ENCODE measurements around the gene R3HDM2.
A peak's percentile ranks its signal among the peaks of the same experiment; 100 is the strongest.

R3HDM2 gene

DNA sequence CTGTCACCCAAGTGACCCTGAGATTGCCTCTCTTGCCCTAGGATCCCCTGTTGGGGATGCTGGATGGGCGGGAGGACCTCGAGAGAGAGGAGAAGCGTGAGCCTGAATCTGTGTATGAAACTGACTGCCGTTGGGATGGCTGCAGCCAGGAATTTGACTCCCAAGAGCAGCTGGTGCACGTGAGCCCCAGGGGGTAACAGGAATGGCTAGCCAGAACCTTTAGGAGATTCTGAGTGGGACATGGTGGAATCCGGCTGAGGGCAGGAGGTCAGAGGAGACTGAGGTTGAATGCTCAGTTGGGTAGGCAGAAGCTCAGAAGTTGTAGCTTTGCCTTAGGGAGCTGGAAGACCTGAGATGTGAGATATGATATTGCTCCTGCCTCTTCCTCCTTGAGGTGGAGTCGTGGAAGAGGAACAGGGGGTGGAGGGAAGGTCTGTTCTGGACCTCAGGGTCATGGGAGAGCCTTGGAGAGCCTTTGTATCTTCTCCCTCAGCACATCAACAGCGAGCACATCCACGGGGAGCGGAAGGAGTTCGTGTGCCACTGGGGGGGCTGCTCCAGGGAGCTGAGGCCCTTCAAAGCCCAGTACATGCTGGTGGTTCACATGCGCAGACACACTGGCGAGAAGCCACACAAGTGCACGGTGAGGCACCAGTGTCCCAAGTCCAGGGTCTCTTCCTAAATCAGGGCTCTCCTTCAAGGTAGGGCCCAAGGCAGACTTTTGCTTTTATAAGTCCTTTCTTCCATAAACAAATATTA, 35.1 kb upstream of the R3HDM2 start:
- DNase-seq, result no peak

- DNase-seq, result no peak
Measured at GRCh38 chr12:57465030-57465746, 34.3 kb upstream of the R3HDM2 start.

- DNase-seq, result no peak
Measured at GRCh38 chr12:57464569-57464968, 33.7 kb upstream of the R3HDM2 start.

DNA sequence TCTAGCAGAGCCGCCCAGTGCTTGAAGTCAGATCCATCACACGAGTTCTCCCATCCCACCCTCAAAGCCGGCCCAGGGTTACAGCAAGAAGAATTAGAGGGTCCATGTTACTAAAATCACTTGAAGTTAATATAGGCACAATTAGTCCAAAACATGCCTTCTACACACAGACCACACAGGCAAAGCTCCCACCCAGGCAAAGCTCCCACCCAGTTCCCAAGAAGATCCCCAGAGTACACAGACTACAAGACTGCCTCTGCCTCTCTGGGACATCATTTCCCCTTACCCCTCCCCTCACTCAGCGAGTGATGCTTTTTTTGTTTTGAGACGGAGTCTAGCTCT, 32.0 kb upstream of the R3HDM2 start:
- DNase-seq, result no peak

GRCh38 chr12:57462251-57462911, 31.5 kb upstream of the R3HDM2 start:
- DNase-seq, result peak; percentile 98

DNA sequence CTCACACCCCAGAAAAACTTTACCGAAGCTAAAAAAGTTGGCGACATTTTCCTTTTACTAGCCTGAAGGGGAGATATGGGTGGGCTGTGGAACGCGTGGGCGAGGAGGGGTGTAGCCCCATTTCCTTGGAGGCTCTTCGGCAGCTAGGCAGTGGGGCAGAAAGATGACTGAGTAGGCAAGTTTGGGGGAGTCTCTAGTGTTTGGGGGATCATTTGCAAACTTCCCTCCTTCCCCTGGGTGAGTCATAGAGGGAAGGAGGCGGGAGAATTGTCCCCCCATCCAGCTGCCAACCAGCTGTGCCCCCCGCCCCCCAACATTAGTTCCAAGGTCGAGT, 31.0 kb upstream of the R3HDM2 start:
- DNase-seq, result peak; percentile 84

DNA sequence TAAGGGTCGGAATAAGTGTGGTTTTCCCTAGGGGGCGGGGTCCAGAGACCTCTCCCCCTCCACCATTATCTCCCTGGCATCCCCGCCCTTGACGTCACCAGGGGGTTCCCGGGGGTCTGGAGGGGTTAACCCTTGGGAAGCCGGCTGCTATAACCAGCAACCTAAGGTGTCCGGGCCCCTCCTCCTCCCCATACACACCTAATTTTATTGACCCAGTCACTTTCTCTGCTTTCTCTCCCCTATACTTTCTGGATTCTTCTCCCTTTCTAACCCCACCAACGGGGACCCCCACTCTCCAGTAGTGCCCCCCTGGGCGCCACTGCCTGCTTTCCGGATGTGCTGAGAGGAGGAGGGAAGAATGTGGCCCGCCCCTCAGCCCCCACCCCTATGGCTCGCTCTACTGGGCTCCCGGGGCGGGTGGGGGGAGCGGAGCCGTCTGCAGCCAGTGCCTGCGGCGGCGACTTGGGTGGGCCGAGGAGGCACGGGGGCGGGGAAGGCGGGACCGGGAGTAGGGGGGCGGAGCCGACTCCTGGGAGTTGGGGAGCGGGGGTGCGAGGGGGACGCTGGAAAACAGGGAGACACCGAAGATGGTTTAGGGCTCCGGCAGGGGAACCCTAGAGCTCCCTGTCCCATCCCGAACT, 30.6 kb upstream of the R3HDM2 start:
- peak; percentile 90 for DNase-seq

GRCh38 chr12:57460841-57461275, 30.0 kb upstream of the R3HDM2 start:
- no peak for DNase-seq

DNA sequence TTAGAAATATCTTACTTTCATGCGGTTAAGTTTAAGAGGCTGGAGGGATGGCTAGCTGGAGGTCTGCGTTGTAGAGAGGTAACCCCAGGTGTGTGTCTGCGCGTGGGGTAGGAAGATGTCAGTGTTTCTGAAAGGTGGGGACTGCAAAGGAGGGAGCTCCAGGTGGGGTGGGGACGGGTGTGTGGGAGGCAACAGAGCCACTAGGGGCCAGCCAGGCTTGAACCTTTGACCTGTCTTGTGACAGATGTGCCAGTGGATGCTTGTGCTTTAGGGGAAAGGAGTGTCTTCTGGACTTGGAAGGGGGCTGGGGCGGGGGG, 29.6 kb upstream of the R3HDM2 start:
- DNase-seq, result no peak

DNA sequence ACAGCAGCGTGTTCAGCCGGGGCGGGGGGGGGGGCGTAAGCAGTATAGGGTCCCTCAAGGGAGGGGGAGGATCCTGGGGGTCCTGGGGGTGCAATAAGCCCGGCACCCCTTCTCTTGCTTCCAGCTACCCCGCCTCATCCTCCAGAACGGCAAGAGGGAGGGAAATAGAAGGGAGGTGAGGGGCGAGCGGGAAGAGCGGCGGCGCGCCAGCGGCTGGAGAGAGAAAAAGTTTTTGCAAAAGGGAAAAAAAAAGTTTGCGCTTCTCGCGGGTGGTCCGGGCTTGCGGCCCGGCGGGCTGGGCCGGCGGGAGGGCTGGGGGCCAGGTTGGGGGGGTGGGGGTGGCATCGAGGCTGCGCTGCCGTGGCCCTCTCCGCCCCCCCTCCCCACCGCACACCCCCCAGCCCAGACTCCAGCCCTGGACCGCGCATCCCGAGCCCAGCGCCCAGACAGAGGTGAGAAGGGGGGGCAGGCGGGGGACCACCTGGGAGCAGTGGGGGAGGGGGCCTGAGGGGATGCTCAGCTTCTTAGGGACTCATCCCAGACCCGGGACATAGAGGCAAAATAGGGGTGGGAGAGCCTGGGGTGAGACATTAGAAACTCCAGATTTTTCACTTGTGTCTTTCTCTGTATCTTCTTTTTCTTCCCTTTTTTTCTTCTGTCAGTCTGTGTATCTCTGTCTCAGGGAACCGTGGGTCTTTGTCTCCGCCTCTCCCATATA, 29.1 kb upstream of the R3HDM2 start, which contains the start of gene GLI1:
TSS of gene GLI1 (plus strand) at position 36 of the 718 bp plus-strand sequence. CDS start 3,907 bp downstream, outside the sequence.
- DNase-seq, result peak; percentile 63

- peak; percentile 99 for DNase-seq
Measured at GRCh38 chr12:57459055-57459749, 28.4 kb upstream of the R3HDM2 start.

- DNase-seq, result no peak
Measured at GRCh38 chr12:57458665-57459054, 27.8 kb upstream of the R3HDM2 start.

- no peak for DNase-seq
Measured at GRCh38 chr12:57456737-57457490, 26.1 kb upstream of the R3HDM2 start.

DNA sequence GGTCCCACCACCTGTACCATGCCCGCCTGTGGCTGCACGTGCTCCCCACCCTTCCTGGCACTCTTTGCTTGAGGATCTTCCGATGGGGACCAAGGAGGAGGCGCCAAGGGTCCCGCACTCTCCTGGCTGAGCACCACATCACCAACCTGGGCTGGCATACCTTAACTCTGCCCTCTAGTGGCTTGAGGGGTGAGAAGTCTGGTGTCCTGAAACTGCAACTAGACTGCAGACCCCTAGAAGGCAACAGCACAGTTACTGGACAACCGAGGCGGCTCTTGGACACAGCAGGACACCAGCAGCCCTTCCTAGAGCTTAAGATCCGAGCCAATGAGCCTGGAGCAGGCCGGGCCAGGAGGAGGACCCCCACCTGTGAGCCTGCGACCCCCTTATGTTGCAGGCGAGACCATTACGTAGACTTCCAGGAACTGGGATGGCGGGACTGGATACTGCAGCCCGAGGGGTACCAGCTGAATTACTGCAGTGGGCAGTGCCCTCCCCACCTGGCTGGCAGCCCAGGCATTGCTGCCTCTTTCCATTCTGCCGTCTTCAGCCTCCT, 25.4 kb upstream of the R3HDM2 start:
- peak; percentile 80 for DNase-seq

DNA sequence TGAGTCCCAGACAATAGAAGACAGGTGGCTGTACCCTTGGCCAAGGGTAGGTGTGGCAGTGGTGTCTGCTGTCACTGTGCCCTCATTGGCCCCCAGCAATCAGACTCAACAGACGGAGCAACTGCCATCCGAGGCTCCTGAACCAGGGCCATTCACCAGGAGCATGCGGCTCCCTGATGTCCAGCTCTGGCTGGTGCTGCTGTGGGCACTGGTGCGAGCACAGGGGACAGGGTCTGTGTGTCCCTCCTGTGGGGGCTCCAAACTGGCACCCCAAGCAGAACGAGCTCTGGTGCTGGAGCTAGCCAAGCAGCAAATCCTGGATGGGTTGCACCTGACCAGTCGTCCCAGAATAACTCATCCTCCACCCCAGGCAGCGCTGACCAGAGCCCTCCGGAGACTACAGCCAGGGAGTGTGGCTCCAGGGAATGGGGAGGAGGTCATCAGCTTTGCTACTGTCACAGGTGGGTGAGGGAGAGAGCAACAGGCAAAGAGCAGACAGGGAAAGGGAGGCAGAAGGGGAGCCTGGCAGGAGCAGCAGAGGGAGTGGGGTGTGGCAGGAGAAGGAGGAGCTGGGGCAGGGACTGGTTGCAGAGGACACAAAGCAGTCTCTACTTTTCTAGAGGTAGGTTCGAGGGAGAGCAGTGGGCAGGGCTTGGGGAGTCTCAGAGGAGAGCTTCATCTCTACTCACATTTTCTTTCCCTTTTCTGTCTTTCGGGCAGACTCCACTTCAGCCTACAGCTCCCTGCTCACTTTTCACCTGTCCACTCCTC, 24.7 kb upstream of the R3HDM2 start:
- peak; percentile 11 for DNase-seq

DNA sequence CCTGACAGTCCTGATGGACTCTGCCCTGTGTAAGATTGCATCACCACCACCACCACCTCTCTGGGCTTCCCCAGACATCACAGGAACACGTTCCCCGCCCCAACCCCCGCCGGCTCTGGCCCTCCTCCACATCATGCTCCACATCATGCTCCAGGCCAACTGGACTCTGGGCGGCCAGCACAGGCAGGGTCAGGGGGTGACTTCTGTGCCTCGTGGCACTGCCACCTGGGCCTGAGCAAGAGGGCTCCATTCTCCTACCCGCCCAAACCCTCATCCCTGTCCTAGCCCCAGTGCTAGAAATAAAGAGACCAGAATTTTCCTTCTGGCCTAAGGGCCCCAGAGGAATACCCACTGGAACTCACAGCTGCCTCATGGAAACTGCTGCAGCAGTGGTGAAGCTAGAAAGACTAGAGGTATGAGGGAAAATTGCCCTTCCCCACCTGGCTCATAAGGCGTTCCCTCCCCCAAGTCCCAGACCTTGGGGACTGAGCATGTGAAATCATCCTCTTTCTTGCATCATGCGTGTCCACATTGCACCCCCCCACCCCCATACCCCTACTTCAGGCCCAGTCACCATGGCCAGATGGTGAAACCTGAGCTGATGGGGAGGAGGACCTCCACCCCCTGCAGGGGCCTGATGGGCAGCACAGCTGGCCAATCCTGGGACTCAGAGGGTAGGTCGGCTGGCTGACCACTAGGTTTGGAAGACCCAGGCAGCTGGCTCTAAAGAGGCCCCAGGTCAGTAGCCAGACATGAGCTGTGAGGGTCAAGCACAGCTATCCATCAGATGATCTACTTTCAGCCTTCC, 23.9 kb upstream of the R3HDM2 start, which contains the start of gene INHBE:
TSS of gene INHBE (plus strand) at position 742 of the 808 bp plus-strand sequence. CDS start 230 bp downstream, outside the sequence.
- peak; percentile 74 for DNase-seq

GRCh38 chr12:57454213-57454565, 23.3 kb upstream of the R3HDM2 start:
- DNase-seq, result no peak

DNA sequence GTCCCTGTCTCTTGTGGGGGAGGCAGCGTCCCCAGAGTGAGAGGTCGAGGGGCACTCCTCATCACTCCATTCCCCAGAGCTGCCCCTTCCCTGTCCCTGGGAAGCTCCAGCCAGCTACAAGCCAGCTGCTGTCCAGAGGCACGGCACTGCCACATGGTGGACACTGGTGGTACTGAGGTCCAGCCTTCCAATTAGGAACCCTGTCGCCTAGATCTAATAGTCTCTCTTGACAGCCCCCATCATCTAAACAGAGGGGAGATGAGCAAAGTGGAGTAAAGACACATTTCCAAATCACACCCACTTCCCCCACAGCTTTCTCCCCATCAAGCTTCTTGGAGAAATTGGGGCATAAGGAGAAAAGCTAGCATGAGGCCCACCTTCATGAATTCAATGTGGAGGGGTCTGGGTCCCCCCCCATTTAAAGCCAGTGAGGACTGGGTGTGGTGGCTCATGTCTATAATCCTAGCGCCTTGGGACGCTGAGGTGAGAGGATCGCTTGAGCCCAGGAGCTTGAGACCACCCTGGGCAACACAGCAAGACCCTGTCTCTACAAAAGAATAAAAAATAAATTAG, 22.2 kb upstream of the R3HDM2 start:
- DNase-seq, result peak; percentile 92
